IMR-90 (cell line): Measurements from ENCODE around the gene SRCAP. TPM values are rescaled to one million over a fixed set of nuclear protein-coding genes. Genes with fewer than 3 reads are reported as not detected.

Source experiments
- ATAC-seq: fragments of 200-7000 bp; cut with Tn5 transposase; 2 replicates; pipeline ENCODE4 v1.9.1; 2020; ENCODE audit warnings: low read depth, mild to moderate bottlenecking, moderate library complexity
- BruUV-seq: library from RNA; stranded (reverse); fragments of 400-500 nt; replicated peaks from 2 replicates; lab custom pipeline; 2021; lab: Mats Ljungman, UMichigan
- CTCF ChIA-PET: fragments of 300-600 bp; formaldehyde crosslinking; extraction: SDS; loops from one replicate; lab custom pipeline; 2021; ENCODE audit warnings: antibody characterized with exemption; lab: Yijun Ruan, JAX
- POLR2A ChIA-PET: fragments of 300-600 bp; sonication (Branson Sonifier 250); formaldehyde crosslinking; loops from one replicate; lab custom pipeline; 2022; ENCODE audit warnings: antibody characterized with exemption; ENCODE audit not compliant: unreplicated experiment; lab: Charles Lee
- DNase-seq: peaks from one replicate; pipeline ENCODE4 v3.0.0; 2013
- H2AFZ ChIP-seq: replicated peaks from 2 replicates; pipeline ENCODE3; 2013; ENCODE audit warnings: low read length, mild to moderate bottlenecking; ENCODE audit not compliant: poor library complexity
- H2AK5ac ChIP-seq: 2 replicates; pipeline ENCODE4 v1.6.1; 2013; ENCODE audit warnings: low read depth, low read length, inconsistent platforms
- H2AK9ac ChIP-seq: replicated peaks from 2 replicates; pipeline ENCODE3; 2013; ENCODE audit warnings: mild to moderate bottlenecking, low read depth, low read length, moderate library complexity; ENCODE audit not compliant: poor library complexity
- H2BK120ac ChIP-seq: 2 replicates; pipeline ENCODE4 v1.6.1; 2013; ENCODE audit warnings: low read depth, low read length, inconsistent platforms
- H2BK15ac ChIP-seq: 3 replicates; pipeline ENCODE4 v1.6.1; 2013; ENCODE audit warnings: low read depth, low read length, inconsistent platforms
- H2BK20ac ChIP-seq: 2 replicates; pipeline ENCODE4 v1.6.1; 2013; ENCODE audit warnings: low read depth, mild to moderate bottlenecking, inconsistent platforms, low read length, moderate library complexity
- H2BK5ac ChIP-seq: 2 replicates; pipeline ENCODE4 v1.6.1; 2013; ENCODE audit warnings: mild to moderate bottlenecking, low read depth, low read length, inconsistent platforms; ENCODE audit not compliant: poor library complexity, severe bottlenecking
- H3K14ac ChIP-seq: replicated peaks from 2 replicates; pipeline ENCODE4 v1.6.1; 2013; ENCODE audit warnings: low read depth, low read length, inconsistent platforms
- H3K18ac ChIP-seq: 2 replicates; pipeline ENCODE4 v1.6.1; 2013; ENCODE audit warnings: low read depth, low read length, control low read depth
- H3K23ac ChIP-seq: 2 replicates; pipeline ENCODE4 v1.6.1; 2013; ENCODE audit warnings: low read depth, low read length, inconsistent platforms
- H3K27ac ChIP-seq: 2 replicates; pipeline ENCODE4 v1.5.1; 2013; ENCODE audit warnings: mild to moderate bottlenecking, control low read depth, low read length; ENCODE audit not compliant: insufficient read depth
- H3K27me3 ChIP-seq: 2 replicates; pipeline ENCODE4 v1.6.1; 2013; ENCODE audit warnings: low read length; ENCODE audit not compliant: control insufficient read depth, insufficient read depth
- H3K36me3 ChIP-seq: 2 replicates; pipeline ENCODE4 v1.6.1; 2013; ENCODE audit warnings: low read length, mixed read lengths; ENCODE audit not compliant: control insufficient read depth, insufficient read depth
- H3K4ac ChIP-seq: 2 replicates; pipeline ENCODE4 v1.6.1; 2013; ENCODE audit warnings: low read depth, low read length, inconsistent platforms
- H3K4me1 ChIP-seq: 2 replicates; pipeline ENCODE4 v1.6.1; 2013; ENCODE audit warnings: low read length, mixed read lengths; ENCODE audit not compliant: control insufficient read depth, insufficient read depth
- H3K4me2 ChIP-seq: 2 replicates; pipeline ENCODE4 v1.6.1; 2013; ENCODE audit warnings: low read depth, mild to moderate bottlenecking, control low read depth, low read length, moderate library complexity
- H3K4me3 ChIP-seq: 2 replicates; pipeline ENCODE4 v1.5.1; 2013; ENCODE audit warnings: low read depth, mild to moderate bottlenecking, control low read depth, low read length, moderate library complexity; ENCODE audit not compliant: insufficient read depth
- H3K56ac ChIP-seq: 2 replicates; pipeline ENCODE4 v1.6.1; 2013; ENCODE audit warnings: low read length, inconsistent platforms; ENCODE audit not compliant: insufficient read depth; ENCODE audit errors: extremely low read depth
- H3K79me1 ChIP-seq, 2 experiments: 2 replicates each; pipeline ENCODE4 v1.6.1; 2013; ENCODE audit warnings: low read length in 2 of 2, inconsistent platforms in 1 of 2, low read depth in 1 of 2
- H3K9ac ChIP-seq: 2 replicates; pipeline ENCODE4 v1.6.1; 2013; ENCODE audit warnings: low read depth, low read length, control low read depth
- H3K9me1 ChIP-seq: 2 replicates; pipeline ENCODE4 v1.6.1; 2013; ENCODE audit warnings: low read length, inconsistent platforms; ENCODE audit not compliant: insufficient read depth
- H3K9me3 ChIP-seq: 2 replicates; pipeline ENCODE4 v1.6.1; 2013; ENCODE audit warnings: low read length; ENCODE audit not compliant: control insufficient read depth, insufficient read depth
- H4K20me1 ChIP-seq: 2 replicates; pipeline ENCODE4 v1.6.1; 2013; ENCODE audit warnings: low read length, inconsistent platforms; ENCODE audit not compliant: insufficient read depth
- H4K5ac ChIP-seq: 2 replicates; pipeline ENCODE4 v1.6.1; 2013; ENCODE audit warnings: mild to moderate bottlenecking, low read depth, low read length, control low read depth
- H4K8ac ChIP-seq, 2 experiments: 2 replicates each; pipeline ENCODE4 v1.6.1; 2013; ENCODE audit warnings: low read depth in 2 of 2, low read length in 2 of 2, control low read depth in 1 of 2, inconsistent platforms in 1 of 2
- H4K91ac ChIP-seq: 2 replicates; pipeline ENCODE4 v1.6.1; 2013; ENCODE audit warnings: low read depth, low read length, inconsistent platforms; ENCODE audit not compliant: insufficient read depth
- CEBPB ChIP-seq: IDR thresholded peaks from 2 replicates; pipeline ENCODE4 v1.6.1; 2012; ENCODE audit warnings: low read depth, low read length, improper control_type of control experiment
- MAZ ChIP-seq: IDR thresholded peaks from 2 replicates; pipeline ENCODE4 v1.6.1; 2012; ENCODE audit warnings: low read depth, mild to moderate bottlenecking, low read length, improper control_type of control experiment, moderate library complexity, borderline replicate concordance
- MXI1 ChIP-seq: IDR thresholded peaks from 2 replicates; pipeline ENCODE4 v1.6.1; 2012; ENCODE audit warnings: low read depth, mild to moderate bottlenecking, low read length, moderate library complexity, borderline replicate concordance
- NFE2L2 ChIP-seq: fragments of 150-350 bp; IDR thresholded peaks from 2 replicates; pipeline ENCODE4 v1.6.1; 2016; ENCODE audit warnings: low read depth, mild to moderate bottlenecking, low read length
- POLR2A ChIP-seq: IDR thresholded peaks from 2 replicates; pipeline ENCODE4 v1.6.1; 2012; ENCODE audit warnings: mild to moderate bottlenecking, low read depth, low read length
- RAD21 ChIP-seq: IDR thresholded peaks from 2 replicates; pipeline ENCODE4 v1.6.1; 2012; ENCODE audit warnings: low read length, improper control_type of control experiment
- RFX5 ChIP-seq: IDR thresholded peaks from 2 replicates; pipeline ENCODE4 v1.8.0; 2012; ENCODE audit warnings: low read depth, mild to moderate bottlenecking, low read length, moderate library complexity
- SMC3 ChIP-seq: fragments of 150-350 bp; IDR thresholded peaks from 2 replicates; pipeline ENCODE4 v1.6.1; 2016; ENCODE audit warnings: low read depth, mild to moderate bottlenecking, antibody characterized with exemption, low read length, moderate library complexity
- WGBS, 2 experiments: methylation state at CpG; one replicate each; pipeline versions ENCODE4 v1.1.5 to v1.1.7; 2013; ENCODE audit warnings: missing lambda C conversion rate in 2 of 2; ENCODE audit not compliant: insufficient read length in 1 of 2; ENCODE audit errors: extremely low coverage in 2 of 2; 5-methylcytosine and 5-hydroxymethylcytosine counted together
- dilution Hi-C: fragments of 300-500 bp; cut with HindIII; formaldehyde crosslinking; loops from one replicate; pipeline ENCODE4 v1.14.3; 2018; ENCODE audit warnings: low sequenced_read_pairs; ENCODE audit not compliant: unreplicated experiment
- in situ Hi-C: fragments of 300-500 bp; cut with MboI; formaldehyde crosslinking; loops from 3 replicates; pipeline ENCODE4 v1.14.3; 2019; ENCODE audit warnings: low sequenced_read_pairs, inconsistent platforms, mixed read lengths
- intact Hi-C: fragments of 100-400 bp; cut with micrococcal nuclease; formaldehyde crosslinking; loops from 2 replicates; pipeline ENCODE4 v1.10.0; 2022
- polyA plus RNA-seq, 3 experiments: library from polyadenylated mRNA; depleted of rRNA; stranded (reverse); fragments of >200 nt; gene quantifications; 2 replicates each; pipeline ENCODE4 v1.2.3, GENCODE V29; 2012; ENCODE audit warnings: low replicate concordance in 1 of 3
- total RNA-seq: library from RNA; depleted of rRNA; stranded (reverse); fragments of >200 nt; gene quantifications from 2 replicates; pipeline ENCODE4 v1.2.3, GENCODE V29; 2012

SRCAP gene
- total and polyA plus RNA-seq, 2 of the 4 experiments (the other 2 are of a cell fraction), result 4.5 to 8.2 TPM

DNA sequence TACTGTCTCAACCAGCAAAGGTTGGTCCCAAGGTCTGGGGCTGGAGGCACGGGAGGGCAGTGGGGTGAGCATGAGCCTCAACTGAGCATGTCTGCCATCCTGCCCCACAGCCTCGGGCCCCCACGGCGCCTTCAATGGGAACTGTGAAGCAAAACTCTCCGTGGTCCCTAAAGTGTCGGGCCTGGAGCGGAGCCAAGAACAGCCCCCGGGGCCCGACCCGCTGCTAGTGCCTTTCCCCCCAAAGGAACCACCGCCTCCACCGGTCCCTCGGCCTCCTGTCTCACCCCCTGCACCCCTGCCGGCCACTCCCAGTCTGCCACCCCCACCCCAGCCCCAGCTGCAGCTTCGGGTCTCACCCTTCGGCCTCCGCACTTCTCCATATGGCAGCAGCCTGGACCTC, 36.5 kb upstream of the SRCAP start (continued):
- TF ChIP-seq RAD21, result no peak
- no peak for TF ChIP-seq RFX5
- TF ChIP-seq SMC3, result no peak
- TF ChIP-seq MXI1, result no peak

DNA sequence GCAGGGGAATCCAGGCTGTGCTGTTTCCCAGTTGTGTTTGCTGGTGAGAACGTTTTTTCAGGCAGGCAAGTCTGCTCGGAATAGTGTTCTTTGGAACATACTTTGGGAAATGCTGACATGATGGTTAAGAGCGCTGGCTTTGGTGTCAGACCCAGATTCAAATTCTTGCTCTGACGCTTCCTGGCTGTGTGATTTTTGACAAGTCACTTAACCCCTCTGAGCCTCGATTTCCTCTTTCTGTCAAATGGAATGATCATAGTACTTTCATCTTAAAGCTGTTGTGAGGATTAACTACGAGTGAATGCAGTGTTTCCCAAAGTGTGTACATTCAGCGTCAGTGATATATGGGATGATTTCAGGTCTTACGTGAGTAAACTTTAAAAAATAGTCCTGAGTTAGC, 35.9 kb upstream of the SRCAP start:
- H3K79me1 ChIP-seq, result peaks cover 45 to 72% of the 10 kb centered on the region in 2 experiments
- no peak overlapping the region for H3K23ac ChIP-seq
- H2AK9ac ChIP-seq, result no peak overlapping the region
- intact Hi-C loops (no loop called here), in situ Hi-C loops (no loop called here), dilution Hi-C loops (no loop called here)
- CTCF ChIA-PET, result no interaction called here
- ATAC-seq, result no peak
- H4K5ac ChIP-seq, result no peak overlapping the region
- no peak overlapping the region for H4K91ac ChIP-seq
- no peak overlapping the region for H3K56ac ChIP-seq
- peaks cover 57% of the 10 kb centered on the region for H4K20me1 ChIP-seq
- no peak overlapping the region for H4K8ac ChIP-seq
- no peak overlapping the region for H3K14ac ChIP-seq
- no peak overlapping the region for H3K27ac ChIP-seq
- H3K4me2 ChIP-seq, result no peak overlapping the region
- H2BK20ac ChIP-seq, result no peak overlapping the region
- no peak overlapping the region for H3K18ac ChIP-seq
- no peak overlapping the region for H2BK15ac ChIP-seq
- peaks cover 10% of the 10 kb centered on the region; the same call in 1 of the 2 replicates for H3K9me1 ChIP-seq
- BruUV-seq, result no TSS peak
- H3K36me3 ChIP-seq, result peaks cover 67% of the 10 kb centered on the region
- H2BK120ac ChIP-seq, result no peak overlapping the region
- 85% methylated on average over 5 of the region's 8 CpGs; no CpG with 5 or more reads in 1 of the 2 experiments for WGBS, 2 experiments
- no peaks in the 10 kb centered on the region for H3K27me3 ChIP-seq
- TF ChIP-seq MAZ (no peak), CEBPB (no peak), POLR2A (no peak), RFX5 (no peak), NFE2L2 (no peak), SMC3 (no peak)
- DNase-seq, result no peak
- H3K4ac ChIP-seq, result no peak overlapping the region
- H3K9me3 ChIP-seq, result no peaks in the 10 kb centered on the region
- peaks cover 8% of the 10 kb centered on the region; the same call in 1 of the 2 replicates for H3K4me1 ChIP-seq
- H3K9ac ChIP-seq, result no peak overlapping the region
- no peak overlapping the region for H2AK5ac ChIP-seq
- no peak overlapping the region for H2AFZ ChIP-seq
- H3K4me3 ChIP-seq, result no peak overlapping the region
- POLR2A ChIA-PET, result no interaction called here
- H2BK5ac ChIP-seq, result no peak overlapping the region
